ENCODE measurements around the gene ARGLU1.
A peak's percentile ranks its signal among the peaks of the same experiment; 100 is the strongest.

DNA sequence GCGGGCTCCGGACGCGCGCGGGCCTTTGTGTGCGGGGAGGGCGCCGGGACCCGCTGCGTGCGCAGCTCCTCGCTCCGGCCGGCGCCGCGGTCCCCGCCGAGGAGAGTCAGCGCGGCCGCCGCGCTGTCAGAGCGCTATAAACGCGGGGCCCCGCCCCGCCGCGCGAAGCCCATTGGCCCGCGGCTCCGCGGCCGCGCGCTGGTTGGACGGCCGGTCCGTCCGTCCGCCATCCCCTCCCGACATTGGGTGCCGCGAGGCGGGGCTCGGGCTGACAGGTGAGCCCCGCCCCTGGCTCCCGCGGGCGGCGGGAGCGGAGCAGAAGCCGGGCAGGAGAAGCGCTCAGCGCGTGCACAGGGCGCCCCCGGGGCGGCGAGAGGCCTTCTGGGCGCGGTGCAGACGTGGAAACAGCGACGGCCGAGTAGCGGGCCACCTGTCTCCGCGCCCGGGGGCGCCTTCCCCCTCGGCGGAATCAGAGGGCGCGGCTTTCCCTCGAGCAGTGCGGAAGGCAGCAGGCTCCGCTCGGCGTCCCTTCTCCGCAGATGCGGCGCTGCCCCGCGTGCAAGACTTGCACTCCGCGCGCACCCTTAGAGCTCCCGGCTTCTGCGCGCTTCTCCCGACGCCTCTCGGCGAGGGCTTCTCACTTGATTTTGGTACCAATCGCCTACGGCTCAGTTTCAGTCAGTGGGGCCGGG lies 32.2 kb downstream of the ARGLU1 start, which contains the start of gene EFNB2:
- TF ChIP-seq PRDM15 (CRISPR knock-in tag; IDR thresholded peaks at IDR 0.05) (peak; percentile 10; the same call in 1 of the 2 replicates), ZNF396 (CRISPR knock-in tag; IDR thresholded peaks at IDR 0.05; ENCODE audit: borderline replicate concordance) (no peak), CTCF (IDR thresholded peaks at IDR 0.05) (no peak), SMAD3 (CRISPR knock-in tag; IDR thresholded peaks at IDR 0.05; ENCODE audit: borderline replicate concordance) (no peak), JUN (CRISPR knock-in tag; IDR thresholded peaks at IDR 0.05) (0 out of 2 replicates have a peak, but pooled peaks have one; percentile 23), ZNF416 (CRISPR knock-in tag; IDR thresholded peaks at IDR 0.05) (no peak), USF2 (CRISPR knock-in tag; IDR thresholded peaks at IDR 0.05) (no peak), IRF2 (CRISPR knock-in tag; IDR thresholded peaks at IDR 0.05; ENCODE audit: borderline replicate concordance, low read depth) (no peak)
- TF ChIP-seq, protein P1, sequence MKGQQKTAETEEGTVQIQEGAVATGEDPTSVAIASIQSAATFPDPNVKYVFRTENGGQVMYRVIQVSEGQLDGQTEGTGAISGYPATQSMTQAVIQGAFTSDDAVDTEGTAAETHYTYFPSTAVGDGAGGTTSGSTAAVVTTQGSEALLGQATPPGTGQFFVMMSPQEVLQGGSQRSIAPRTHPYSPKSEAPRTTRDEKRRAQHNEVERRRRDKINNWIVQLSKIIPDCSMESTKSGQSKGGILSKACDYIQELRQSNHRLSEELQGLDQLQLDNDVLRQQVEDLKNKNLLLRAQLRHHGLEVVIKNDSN (CRISPR knock-in tag; IDR thresholded peaks at IDR 0.05) = peak; percentile 48; the same call in 1 of the 2 replicates
- TF ChIP-seq, protein P2, sequence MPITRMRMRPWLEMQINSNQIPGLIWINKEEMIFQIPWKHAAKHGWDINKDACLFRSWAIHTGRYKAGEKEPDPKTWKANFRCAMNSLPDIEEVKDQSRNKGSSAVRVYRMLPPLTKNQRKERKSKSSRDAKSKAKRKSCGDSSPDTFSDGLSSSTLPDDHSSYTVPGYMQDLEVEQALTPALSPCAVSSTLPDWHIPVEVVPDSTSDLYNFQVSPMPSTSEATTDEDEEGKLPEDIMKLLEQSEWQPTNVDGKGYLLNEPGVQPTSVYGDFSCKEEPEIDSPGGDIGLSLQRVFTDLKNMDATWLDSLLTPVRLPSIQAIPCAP (CRISPR knock-in tag; IDR thresholded peaks at IDR 0.05) = peak; percentile 53; the same call in 1 of the 2 replicates

Measured in WTC11 (cell line).